Thoracic aorta (tissue), 2 donors: Measurements from ENCODE around the gene GSG1L. TPM values are rescaled to one million over a fixed set of nuclear protein-coding genes. Genes with fewer than 3 reads are reported as not detected.

ENCODE experiments used
- ATAC-seq: fragments of 150-250 bp; one replicate; pipeline ENCODE4 v1.8.0; 2017; ENCODE audit warnings: low read depth; ENCODE audit not compliant: insufficient number of reproducible peaks, low FRiP score
- DNase-seq: peaks from one replicate; pipeline ENCODE4 v3.0.0-alpha.2; 2020; ENCODE audit warnings: low spot score
- H3K27ac ChIP-seq, 2 donors: fragments of 200-600 bp; sonication (generic); 1 replicate in 1 of 2; 2 replicates in 1 of 2; pipeline ENCODE4 v1.5.1; 2016; ENCODE audit warnings: mild to moderate bottlenecking in 2 of 2, moderate library complexity in 2 of 2
- H3K27me3 ChIP-seq: fragments of 200-600 bp; sonication (generic); replicated peaks from 2 replicates; pipeline ENCODE4 v1.6.0; 2016; ENCODE audit warnings: mild to moderate bottlenecking; ENCODE audit not compliant: insufficient read depth
- H3K36me3 ChIP-seq: fragments of 200-600 bp; sonication (generic); one replicate; pipeline ENCODE4 v1.5.1; 2016
- H3K4me1 ChIP-seq, 2 donors: fragments of 200-600 bp; sonication (generic); 1 replicate in 1 of 2; 2 replicates in 1 of 2; pipeline versions ENCODE4 v1.5.1 to v1.6.0; 2016; ENCODE audit warnings: low read depth in 2 of 2, mild to moderate bottlenecking in 1 of 2; ENCODE audit not compliant: control insufficient read depth in 1 of 2
- H3K4me3 ChIP-seq: fragments of 200-600 bp; sonication (generic); 2 replicates; pipeline ENCODE4 v1.5.1; 2016; ENCODE audit warnings: mild to moderate bottlenecking
- H3K9me3 ChIP-seq: fragments of 200-600 bp; sonication (generic); 2 replicates; pipeline ENCODE4 v1.5.1; 2016
- total RNA-seq, 2 donors: library from RNA; depleted of rRNA; stranded (reverse); fragments of >200 nt; gene quantifications; one replicate each; pipeline versions ENCODE4 v1.1.0 to v1.2.3, GENCODE V29; 2016
- TF ChIP-seq, protein P1 (sequence below): fragments of 200-600 bp; sonication (generic); IDR thresholded peaks from one replicate; pipeline ENCODE4 v1.5.1; 2019; ENCODE audit warnings: antibody characterized with exemption

GSG1L gene
- total RNA-seq, 2 donors from 2014 or later = 5.3 to 5.9 TPM

DNA sequence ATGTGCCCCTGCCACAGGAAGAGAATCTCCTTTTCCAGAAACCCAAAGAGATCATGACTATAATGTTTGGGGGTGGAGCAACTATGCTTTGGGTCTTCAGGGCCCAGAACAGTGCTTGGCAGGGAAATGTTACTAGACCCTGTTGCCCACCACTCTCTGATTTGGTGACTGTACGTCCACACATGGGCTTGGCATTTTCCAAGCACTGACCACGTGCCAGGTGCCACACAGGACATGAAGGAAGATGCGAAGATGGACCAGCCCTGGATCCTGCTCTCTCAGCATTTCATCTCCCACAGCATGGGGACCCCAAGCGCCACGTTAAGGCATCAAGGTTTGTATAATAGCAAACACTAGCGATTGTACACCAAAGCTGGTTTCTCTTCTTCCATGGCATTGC is 50.1 kb downstream of the GSG1L start:
- ATAC-seq = no peak
- TF ChIP-seq, protein P1, sequence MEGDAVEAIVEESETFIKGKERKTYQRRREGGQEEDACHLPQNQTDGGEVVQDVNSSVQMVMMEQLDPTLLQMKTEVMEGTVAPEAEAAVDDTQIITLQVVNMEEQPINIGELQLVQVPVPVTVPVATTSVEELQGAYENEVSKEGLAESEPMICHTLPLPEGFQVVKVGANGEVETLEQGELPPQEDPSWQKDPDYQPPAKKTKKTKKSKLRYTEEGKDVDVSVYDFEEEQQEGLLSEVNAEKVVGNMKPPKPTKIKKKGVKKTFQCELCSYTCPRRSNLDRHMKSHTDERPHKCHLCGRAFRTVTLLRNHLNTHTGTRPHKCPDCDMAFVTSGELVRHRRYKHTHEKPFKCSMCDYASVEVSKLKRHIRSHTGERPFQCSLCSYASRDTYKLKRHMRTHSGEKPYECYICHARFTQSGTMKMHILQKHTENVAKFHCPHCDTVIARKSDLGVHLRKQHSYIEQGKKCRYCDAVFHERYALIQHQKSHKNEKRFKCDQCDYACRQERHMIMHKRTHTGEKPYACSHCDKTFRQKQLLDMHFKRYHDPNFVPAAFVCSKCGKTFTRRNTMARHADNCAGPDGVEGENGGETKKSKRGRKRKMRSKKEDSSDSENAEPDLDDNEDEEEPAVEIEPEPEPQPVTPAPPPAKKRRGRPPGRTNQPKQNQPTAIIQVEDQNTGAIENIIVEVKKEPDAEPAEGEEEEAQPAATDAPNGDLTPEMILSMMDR = no peak
- Histone ChIP-seq H3K27me3 (no peaks in the 10 kb centered on the region), H3K36me3 (no peaks in the 10 kb centered on the region), H3K4me3 (no peak overlapping the region), H3K27ac (no peak overlapping the region), H3K9me3 (peaks cover 3% of the 10 kb centered on the region), H3K4me1 (peaks cover 0 to 10% of the 10 kb centered on the region in 2 donors)
- no peak for DNase-seq

DNA sequence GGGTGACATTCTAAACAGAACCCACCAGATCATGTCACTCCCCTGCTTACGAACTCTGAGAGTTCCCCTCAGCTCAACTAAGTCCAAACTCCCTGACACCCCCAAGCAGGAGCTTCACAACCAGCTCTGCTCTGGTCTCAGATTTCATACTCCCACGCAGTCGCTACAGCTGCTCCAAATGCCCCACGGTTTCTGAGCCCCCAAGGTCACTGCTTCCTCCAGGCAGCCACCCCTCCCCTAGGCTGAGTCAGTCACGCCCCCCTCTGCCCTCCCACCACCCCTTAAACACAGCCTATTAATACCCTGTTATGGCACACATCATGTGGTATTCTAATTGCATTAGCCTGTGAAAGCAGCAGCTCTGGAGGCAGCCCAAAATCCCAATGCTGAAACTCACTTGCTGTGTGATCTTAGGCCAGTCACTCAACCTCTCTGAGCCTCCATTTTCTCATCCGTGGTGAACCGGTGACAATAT is 51.5 kb downstream of the GSG1L start:
- no peak overlapping the region for H3K4me3 ChIP-seq
- H3K27ac ChIP-seq = peak overlapping the region in 1 of 2 donors; percentile 13
- TF ChIP-seq, protein P1 = no peak
- peaks cover 0 to 10% of the 10 kb centered on the region in 2 donors for H3K4me1 ChIP-seq
- no peaks in the 10 kb centered on the region for H3K9me3 ChIP-seq
- DNase-seq (no peak), ATAC-seq (no peak)
- no peaks in the 10 kb centered on the region for H3K27me3 ChIP-seq
- no peaks in the 10 kb centered on the region for H3K36me3 ChIP-seq

DNA sequence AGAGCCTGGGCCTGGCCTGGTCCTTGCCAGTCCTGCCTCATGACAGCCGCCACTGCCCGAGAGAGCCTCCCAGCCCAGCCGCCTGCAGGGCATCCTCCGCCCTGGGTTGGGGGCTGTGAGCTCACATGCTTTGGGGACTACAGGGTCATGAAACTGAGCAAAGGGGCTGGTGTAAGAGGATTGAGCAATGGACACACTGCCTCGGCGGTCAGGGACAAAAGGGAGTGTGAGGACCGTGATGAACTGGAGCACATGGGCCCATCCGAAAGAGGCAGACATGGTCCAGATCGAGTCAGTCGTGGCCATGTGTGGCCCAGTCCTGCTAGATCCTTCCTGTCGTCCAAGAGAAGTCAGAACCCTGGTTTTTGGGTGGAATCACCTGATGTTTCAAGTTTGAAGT is 52.3 kb downstream of the GSG1L start:
- Histone ChIP-seq H3K4me1 (peaks cover 0 to 10% of the 10 kb centered on the region in 2 donors), H3K4me3 (no peak overlapping the region), H3K9me3 (no peaks in the 10 kb centered on the region), H3K27me3 (no peaks in the 10 kb centered on the region), H3K27ac (peak overlapping the region in 1 of 2 donors; percentile 13), H3K36me3 (no peaks in the 10 kb centered on the region)
- TF ChIP-seq, protein P1 = no peak
- no peak for ATAC-seq
- no peak for DNase-seq

DNA sequence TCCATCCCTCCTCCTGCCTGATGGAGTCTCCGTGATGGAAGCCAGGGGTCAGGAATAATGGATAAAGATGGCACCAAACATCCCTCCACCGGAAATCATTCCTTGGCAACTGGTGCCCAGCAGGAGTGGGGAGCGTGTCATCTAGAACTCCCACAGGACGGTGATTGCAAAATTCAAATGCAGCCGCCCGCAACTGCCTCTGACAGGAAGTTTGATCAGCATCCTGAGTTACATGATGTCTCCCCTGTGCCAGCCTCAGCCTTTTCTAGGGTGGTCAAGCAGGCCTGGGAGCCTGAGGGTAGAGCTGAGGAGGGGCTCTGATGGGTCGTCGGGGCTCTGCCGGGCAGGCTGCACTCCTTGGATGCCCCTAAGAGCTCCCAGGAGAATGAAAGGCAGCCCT is 52.8 kb downstream of the GSG1L start:
- Histone ChIP-seq H3K27ac (no peak overlapping the region), H3K4me3 (no peak overlapping the region), H3K27me3 (no peaks in the 10 kb centered on the region), H3K36me3 (no peaks in the 10 kb centered on the region), H3K9me3 (no peaks in the 10 kb centered on the region), H3K4me1 (peaks cover 0 to 10% of the 10 kb centered on the region in 2 donors)
- DNase-seq (no peak), ATAC-seq (no peak)
- TF ChIP-seq, protein P1 = no peak

DNA sequence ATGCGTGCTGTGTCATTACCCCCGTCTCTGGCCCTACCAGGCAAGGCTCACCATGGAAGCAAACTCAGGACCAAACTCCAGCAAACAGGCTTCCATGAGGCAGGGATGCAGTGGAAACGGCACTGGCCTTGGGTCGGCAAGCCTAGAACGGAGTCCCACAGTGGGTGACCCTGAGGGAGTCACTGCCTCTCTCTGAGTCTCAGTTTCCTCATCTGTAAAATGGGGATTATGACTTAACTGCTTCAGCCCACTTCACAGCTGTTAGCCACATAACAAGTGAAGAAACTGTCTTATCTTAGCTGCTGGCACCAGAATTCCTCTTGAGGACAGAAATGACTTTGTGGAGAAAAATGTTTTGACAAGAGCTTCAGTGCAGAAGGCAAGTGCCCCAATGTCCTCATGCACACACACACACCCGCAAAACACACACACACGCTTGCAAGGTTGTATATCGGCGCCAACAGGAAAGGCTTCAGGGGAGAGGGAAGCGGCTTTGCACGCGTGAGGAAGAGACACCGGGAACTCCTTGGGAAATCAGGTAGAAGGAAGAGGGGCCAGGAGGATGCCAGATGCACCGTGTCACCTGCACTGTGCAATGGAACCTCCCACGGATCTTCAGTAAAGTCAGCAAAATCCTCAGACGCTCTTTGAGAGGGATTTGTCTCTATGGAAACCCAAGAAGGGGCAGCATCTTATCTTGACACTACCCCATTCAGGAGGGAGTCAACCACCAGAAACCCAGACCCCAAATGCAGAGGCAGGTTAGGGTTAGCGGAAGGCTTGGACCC is 53.7 kb downstream of the GSG1L start:
- Histone ChIP-seq H3K27ac (no peak overlapping the region), H3K36me3 (no peaks in the 10 kb centered on the region), H3K27me3 (no peaks in the 10 kb centered on the region), H3K9me3 (no peaks in the 10 kb centered on the region), H3K4me3 (no peak overlapping the region), H3K4me1 (peaks cover 0 to 10% of the 10 kb centered on the region in 2 donors)
- no peak for ATAC-seq
- TF ChIP-seq, protein P1 = no peak
- no peak for DNase-seq
